ENCODE results near the gene SMIM44. TPM values are rescaled to one million over a fixed set of nuclear protein-coding genes. Genes with fewer than 3 reads are reported as not detected.

The SMIM44 gene
- total RNA-seq, 4 donors from 2014 or later, result not detected

GRCh38 chr19:3441089-3441985 is 41.9 kb downstream of the SMIM44 start:
- 79 to 83% methylated on average over 21 to 25 of the region's 25 CpGs for WGBS, 2 donors
- intact Hi-C loops (cut with DNase I; ENCODE audit: low total_unique reads), result no loop called here
- no peak overlapping the region for H3K4me3 ChIP-seq (ENCODE audit: low read depth, poor library complexity, severe bottlenecking)
- TF ChIP-seq CTCF (IDR thresholded peaks at IDR 0.05) (no peak), POLR2A (IDR thresholded peaks at IDR 0.05) (no peak)
- DNase-seq (ENCODE audit: low spot score in 2 of 2), result no peak

- no peak overlapping the region for H3K4me3 ChIP-seq (ENCODE audit: low read depth, poor library complexity, severe bottlenecking)
- TF ChIP-seq POLR2A (IDR thresholded peaks at IDR 0.05), result no peak
- TF ChIP-seq CTCF (IDR thresholded peaks at IDR 0.05), result no peak
- WGBS, 2 donors, result 71 to 78% methylated on average over 12 to 13 of the region's 13 CpGs
- intact Hi-C loops (cut with DNase I; ENCODE audit: low total_unique reads), result no loop called here
- DNase-seq (ENCODE audit: low spot score in 2 of 2), result no peak
Measured at GRCh38 chr19:3440082-3440481, 43.2 kb downstream of the SMIM44 start.

GRCh38 chr19:3434630-3435553 is 48.3 kb downstream of the SMIM44 start:
- WGBS, 2 donors, result 7 to 11% methylated on average over 52 to 61 of the region's 67 CpGs
- no peak overlapping the region for H3K4me3 ChIP-seq (ENCODE audit: low read depth, poor library complexity, severe bottlenecking)
- no peak for TF ChIP-seq CTCF (IDR thresholded peaks at IDR 0.05)
- no peak for TF ChIP-seq POLR2A (IDR thresholded peaks at IDR 0.05)
- DNase-seq (ENCODE audit: low spot score in 2 of 2), result peak; percentile 94 to 99
- intact Hi-C loops (cut with DNase I; ENCODE audit: low total_unique reads), result loop anchor here (5.0 kb wide), 1 partner anchor 108 kb away; no protein-coding TSS in a partner anchor

GRCh38 chr19:3433805-3434540 is 49.3 kb downstream of the SMIM44 start:
- intact Hi-C loops (cut with DNase I; ENCODE audit: low total_unique reads), result loop anchor here (5.0 kb wide), 1 partner anchor 107 kb away; no protein-coding TSS in a partner anchor
- WGBS, 2 donors, result 87 to 91% methylated on average over 11 of the region's 11 CpGs
- no peak overlapping the region for H3K4me3 ChIP-seq (ENCODE audit: low read depth, poor library complexity, severe bottlenecking)
- no peak for TF ChIP-seq POLR2A (IDR thresholded peaks at IDR 0.05)
- TF ChIP-seq CTCF (IDR thresholded peaks at IDR 0.05), result no peak
- DNase-seq (ENCODE audit: low spot score in 2 of 2), result no peak

- no peak overlapping the region for H3K4me3 ChIP-seq (ENCODE audit: low read depth, poor library complexity, severe bottlenecking)
- TF ChIP-seq CTCF (IDR thresholded peaks at IDR 0.05) (no peak), POLR2A (IDR thresholded peaks at IDR 0.05) (no peak)
- intact Hi-C loops (cut with DNase I; ENCODE audit: low total_unique reads), result loop anchor here (5.0 kb wide), 1 partner anchor 106 kb away; no protein-coding TSS in a partner anchor
- WGBS, 2 donors, result 92 to 94% methylated on average over 10 to 12 of the region's 12 CpGs
- DNase-seq (ENCODE audit: low spot score in 2 of 2), result no peak
Measured at GRCh38 chr19:3433313-3433712, 49.9 kb downstream of the SMIM44 start.
